ENCODE data around the gene GALNTL6. TPM values are rescaled to one million over a fixed set of nuclear protein-coding genes. Genes with fewer than 3 reads are reported as not detected.
"Not testable (repeated sequence)": the region's sequence is repeated elsewhere in the genome, so short reads cannot be mapped to it uniquely, and the experiment has no call there.

Gene GALNTL6
- polyA plus RNA-seq, 4 donors, result 0.30 to 0.45 (median 0.31) TPM; not detected in 1

DNA sequence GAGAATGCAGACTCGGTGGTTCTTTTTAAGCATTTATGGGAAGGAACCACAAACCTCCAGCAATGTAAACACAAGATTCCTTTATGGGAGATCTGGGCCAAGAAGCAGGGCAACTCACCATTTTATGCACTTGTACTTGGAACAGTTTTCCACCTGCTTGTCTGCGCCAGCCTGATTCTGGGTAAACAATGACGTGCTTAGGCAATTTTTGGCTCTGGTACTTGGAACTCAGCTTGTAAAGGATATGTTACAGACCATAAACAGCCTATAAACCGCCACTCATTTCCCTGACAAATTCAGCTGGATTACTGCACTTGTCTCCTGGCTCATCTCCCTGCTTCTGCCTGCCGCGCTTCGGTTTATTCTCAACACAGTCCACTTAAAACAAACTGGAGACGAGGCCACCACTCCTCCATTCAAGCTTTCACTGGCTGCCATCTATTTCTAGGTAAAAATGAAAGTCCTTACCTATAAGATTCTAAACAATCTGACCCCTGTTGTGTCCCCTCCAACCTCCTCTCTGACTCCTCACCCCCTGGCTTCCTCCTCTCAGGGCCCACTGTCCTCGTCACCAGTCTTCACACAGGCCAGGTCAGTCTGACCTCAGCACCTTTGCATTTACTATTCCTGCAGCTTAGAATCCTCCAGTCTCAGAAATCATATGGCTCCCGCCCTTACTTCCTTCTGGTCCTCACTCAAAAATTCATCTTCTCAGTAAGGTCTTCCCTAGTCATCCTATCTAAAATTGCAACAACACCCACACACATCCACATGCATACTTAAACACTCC, 1149.6 kb downstream of the GALNTL6 start:
- no peak overlapping the region for H3K27ac ChIP-seq (ENCODE audit: low read depth in 1 of 3, low read length in 2 of 3)
- H3K4me3 ChIP-seq (ENCODE audit: low read depth in 1 of 3, low read length in 3 of 3), result no peak overlapping the region
- no peaks in the 10 kb centered on the region for H3K4me1 ChIP-seq (ENCODE audit: control insufficient read depth in 3 of 3, insufficient read depth in 2 of 3, low read depth in 1 of 3, low read length in 2 of 3)
- 12 to 38% (median 29%) methylated on average over 10 of the region's 10 CpGs for WGBS, 3 donors
- no peaks in the 10 kb centered on the region for H3K9me3 ChIP-seq (ENCODE audit: control insufficient read depth in 2 of 2, insufficient read depth in 1 of 2, low read depth in 1 of 2, low read length in 1 of 2)
- peak; percentile 42 to 62 for DNase-seq
- FAIRE-seq, result no peak
- no peaks in the 10 kb centered on the region for H3K36me3 ChIP-seq (ENCODE audit: control insufficient read depth in 3 of 3, insufficient read depth in 2 of 3, low read depth in 1 of 3, low read length in 3 of 3)
- peaks cover 0 to 2% (median 0%) of the 10 kb centered on the region in 3 donors for H3K27me3 ChIP-seq (ENCODE audit: control insufficient read depth in 3 of 3, insufficient read depth in 3 of 3, low read length in 3 of 3)

DNA sequence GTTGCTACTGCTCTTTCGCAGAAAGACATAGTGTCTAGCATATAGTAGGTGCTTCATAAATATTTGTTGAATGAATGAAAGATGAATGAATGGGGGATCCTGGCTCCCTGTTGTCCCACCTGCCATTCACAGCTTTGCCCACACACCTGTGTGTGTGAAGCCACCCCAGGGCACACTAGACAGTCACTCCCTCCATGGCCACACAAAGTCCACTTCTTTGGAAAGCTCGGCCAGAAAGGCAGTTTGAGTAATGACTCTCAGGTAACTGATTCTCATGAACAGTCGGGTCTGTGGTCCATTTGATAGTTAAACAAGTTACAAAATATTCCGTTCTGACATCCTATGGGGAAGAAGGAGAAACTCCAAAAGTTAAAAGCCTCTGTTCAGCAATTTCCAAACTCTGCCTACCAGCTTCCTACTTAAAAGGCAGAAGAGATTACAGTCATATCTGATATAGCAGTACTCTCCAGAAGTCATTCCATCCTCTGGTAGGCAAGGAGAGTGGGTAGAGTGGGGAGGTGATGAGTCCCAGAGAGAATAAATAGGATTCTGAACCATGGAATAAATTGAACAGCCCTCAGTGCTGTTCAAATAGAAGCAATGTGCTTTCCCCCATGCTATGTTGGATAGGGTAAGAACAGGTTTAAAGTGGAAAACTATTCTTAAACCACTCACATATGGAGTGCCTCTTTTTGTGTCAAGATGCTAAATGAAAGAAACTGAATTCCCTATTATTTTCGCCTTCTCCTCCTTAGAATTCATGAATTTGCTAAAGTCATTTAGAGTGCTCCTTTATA, 1150.5 kb downstream of the GALNTL6 start:
- Histone ChIP-seq H3K4me3 (ENCODE audit: low read depth in 1 of 3, low read length in 3 of 3) (no peak overlapping the region), H3K27me3 (ENCODE audit: control insufficient read depth in 3 of 3, insufficient read depth in 3 of 3, low read length in 3 of 3) (peaks cover 0 to 2% (median 0%) of the 10 kb centered on the region in 3 donors), H3K9me3 (ENCODE audit: control insufficient read depth in 2 of 2, insufficient read depth in 1 of 2, low read depth in 1 of 2, low read length in 1 of 2) (no peaks in the 10 kb centered on the region), H3K36me3 (ENCODE audit: control insufficient read depth in 3 of 3, insufficient read depth in 2 of 3, low read depth in 1 of 3, low read length in 3 of 3) (no peaks in the 10 kb centered on the region), H3K4me1 (ENCODE audit: control insufficient read depth in 3 of 3, insufficient read depth in 2 of 3, low read depth in 1 of 3, low read length in 2 of 3) (no peaks in the 10 kb centered on the region), H3K27ac (ENCODE audit: low read depth in 1 of 3, low read length in 2 of 3) (no peak overlapping the region)
- DNase-seq, result peak in 1 of 2 donors; percentile 43
- 47 to 68% (median 63%) methylated on average over 5 of the region's 5 CpGs for WGBS, 3 donors
- FAIRE-seq, result no peak

DNA sequence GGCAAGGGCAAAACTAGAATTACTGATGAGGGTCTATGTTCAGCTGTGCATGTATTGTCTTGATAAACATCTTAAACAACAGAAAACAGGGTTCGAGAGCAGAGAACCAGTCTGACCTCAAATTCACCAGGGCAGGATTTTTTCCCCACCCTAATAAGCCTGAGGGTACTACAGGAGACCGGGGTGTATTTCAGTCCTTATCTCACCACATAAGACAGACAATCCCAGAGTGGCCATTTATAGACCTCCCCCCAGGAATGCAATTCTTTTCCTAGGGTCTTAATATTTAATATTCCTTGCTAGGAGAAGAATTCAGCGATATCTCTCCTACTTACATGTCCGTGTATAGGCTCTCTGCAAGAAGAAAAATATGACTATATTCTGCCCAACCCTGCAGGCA, 1157.0 kb downstream of the GALNTL6 start:
- not testable (repeated sequence) for FAIRE-seq; H3K27me3 ChIP-seq (ENCODE audit: control insufficient read depth in 3 of 3, insufficient read depth in 3 of 3, low read length in 3 of 3); DNase-seq; H3K36me3 ChIP-seq (ENCODE audit: control insufficient read depth in 3 of 3, insufficient read depth in 2 of 3, low read depth in 1 of 3, low read length in 3 of 3); H3K4me1 ChIP-seq (ENCODE audit: control insufficient read depth in 3 of 3, insufficient read depth in 2 of 3, low read depth in 1 of 3, low read length in 2 of 3); H3K4me3 ChIP-seq (ENCODE audit: low read depth in 1 of 3, low read length in 3 of 3); H3K27ac ChIP-seq (ENCODE audit: low read depth in 1 of 3, low read length in 2 of 3)
- 84 to 94% (median 92%) methylated on average over 4 of the region's 4 CpGs for WGBS, 3 donors
- peaks cover 0 to 13% of the 10 kb centered on the region in 2 donors for H3K9me3 ChIP-seq (ENCODE audit: control insufficient read depth in 2 of 2, insufficient read depth in 1 of 2, low read depth in 1 of 2, low read length in 1 of 2)

DNA sequence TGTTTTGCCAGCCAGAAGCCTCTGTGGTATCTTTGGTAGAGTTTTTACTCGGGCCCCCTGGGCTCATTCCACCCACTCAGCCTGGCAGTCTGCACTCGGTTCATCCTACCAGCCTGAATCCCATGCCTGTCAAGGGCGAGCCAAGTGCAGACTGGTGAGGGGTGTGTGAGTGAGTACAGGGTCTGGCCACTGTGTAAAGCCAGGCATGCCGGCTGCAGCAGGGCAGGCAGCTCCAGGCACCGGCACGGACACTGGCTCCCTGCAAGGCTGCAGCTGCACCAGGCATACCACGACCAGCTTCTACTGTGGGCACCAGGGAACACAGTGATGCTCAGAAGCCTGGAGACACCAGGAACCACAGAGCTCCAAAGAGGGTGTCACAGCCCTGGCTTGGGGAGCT, 1161.4 kb downstream of the GALNTL6 start:
- peaks cover 0 to 12% of the 10 kb centered on the region in 2 donors for H3K9me3 ChIP-seq (ENCODE audit: control insufficient read depth in 2 of 2, insufficient read depth in 1 of 2, low read depth in 1 of 2, low read length in 1 of 2)
- H3K4me3 ChIP-seq (ENCODE audit: low read depth in 1 of 3, low read length in 3 of 3), result no peak overlapping the region
- no peak overlapping the region for H3K27ac ChIP-seq (ENCODE audit: low read depth in 1 of 3, low read length in 2 of 3)
- H3K4me1 ChIP-seq (ENCODE audit: control insufficient read depth in 3 of 3, insufficient read depth in 2 of 3, low read depth in 1 of 3, low read length in 2 of 3), result no peaks in the 10 kb centered on the region
- H3K27me3 ChIP-seq (ENCODE audit: control insufficient read depth in 3 of 3, insufficient read depth in 3 of 3, low read length in 3 of 3), result no peaks in the 10 kb centered on the region
- DNase-seq (no peak), FAIRE-seq (no peak)
- no peaks in the 10 kb centered on the region for H3K36me3 ChIP-seq (ENCODE audit: control insufficient read depth in 3 of 3, insufficient read depth in 2 of 3, low read depth in 1 of 3, low read length in 3 of 3)
- 90 to 91% (median 91%) methylated on average over 7 of the region's 7 CpGs for WGBS, 3 donors

DNA sequence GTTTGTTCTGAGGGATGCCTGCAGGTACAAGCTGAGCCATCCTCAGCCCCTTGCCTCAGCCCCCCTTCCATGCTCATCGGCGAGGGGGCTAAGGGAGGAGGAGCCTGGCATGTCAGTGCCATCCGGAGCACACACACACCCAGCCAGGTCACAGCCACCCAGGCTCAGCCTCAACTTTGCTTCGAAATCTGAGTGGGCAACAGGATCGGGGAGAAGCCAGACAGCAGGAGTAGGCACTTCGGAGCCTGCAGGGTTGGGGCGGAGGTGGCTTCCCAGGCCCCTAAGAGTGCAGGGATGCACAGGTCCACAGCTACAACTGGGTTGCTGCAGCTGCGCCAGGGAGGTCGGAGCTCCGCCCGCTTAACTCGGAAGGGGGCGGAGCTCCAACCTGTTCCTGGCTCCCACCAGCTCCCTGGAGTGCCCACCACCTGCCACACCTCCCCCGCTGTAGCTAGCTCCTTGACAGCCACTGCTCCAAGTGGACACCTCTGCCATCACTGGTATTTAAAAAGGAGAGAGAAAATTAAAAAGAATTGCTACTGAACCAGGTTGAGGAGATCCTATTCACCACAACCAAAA, 1162.5 kb downstream of the GALNTL6 start:
- no peaks in the 10 kb centered on the region for H3K4me1 ChIP-seq (ENCODE audit: control insufficient read depth in 3 of 3, insufficient read depth in 2 of 3, low read depth in 1 of 3, low read length in 2 of 3)
- no peaks in the 10 kb centered on the region for H3K27me3 ChIP-seq (ENCODE audit: control insufficient read depth in 3 of 3, insufficient read depth in 3 of 3, low read length in 3 of 3)
- peaks cover 0 to 3% of the 10 kb centered on the region in 2 donors for H3K9me3 ChIP-seq (ENCODE audit: control insufficient read depth in 2 of 2, insufficient read depth in 1 of 2, low read depth in 1 of 2, low read length in 1 of 2)
- no peaks in the 10 kb centered on the region for H3K36me3 ChIP-seq (ENCODE audit: control insufficient read depth in 3 of 3, insufficient read depth in 2 of 3, low read depth in 1 of 3, low read length in 3 of 3)
- H3K4me3 ChIP-seq (ENCODE audit: low read depth in 1 of 3, low read length in 3 of 3), result no peak overlapping the region
- H3K27ac ChIP-seq (ENCODE audit: low read depth in 1 of 3, low read length in 2 of 3), result no peak overlapping the region
- no peak for DNase-seq
- no peak for FAIRE-seq
- 90 to 95% (median 94%) methylated on average over 12 to 14 of the region's 14 CpGs for WGBS, 3 donors

DNA sequence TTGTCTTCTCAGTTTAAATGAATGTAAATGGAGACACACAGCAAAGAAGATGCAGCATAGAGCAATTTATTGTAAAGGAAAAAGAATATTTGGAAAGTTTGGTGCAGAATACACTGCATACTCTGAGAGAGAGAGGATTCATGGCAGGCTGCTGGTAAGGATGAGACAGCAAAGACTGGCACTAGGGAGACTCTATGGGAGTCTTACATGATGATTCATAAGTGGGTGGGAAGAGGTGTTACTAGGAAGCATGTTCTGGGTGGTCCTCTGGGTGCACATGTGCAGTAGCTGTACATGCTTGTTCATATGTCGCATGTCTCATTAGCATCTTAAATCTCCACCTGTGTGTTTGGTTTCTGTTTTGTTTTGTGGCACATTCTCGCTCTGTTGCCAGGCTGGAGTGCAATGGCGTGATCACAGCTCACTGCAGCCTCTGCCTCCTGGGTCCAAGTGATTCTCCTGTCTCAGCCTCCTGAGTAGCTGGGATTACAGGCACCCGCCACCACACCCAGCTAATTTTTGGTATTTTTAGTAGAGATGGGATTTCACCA, 1164.4 kb downstream of the GALNTL6 start:
- H3K9me3 ChIP-seq (ENCODE audit: control insufficient read depth in 2 of 2, insufficient read depth in 1 of 2, low read depth in 1 of 2, low read length in 1 of 2); H3K27me3 ChIP-seq (ENCODE audit: control insufficient read depth in 3 of 3, insufficient read depth in 3 of 3, low read length in 3 of 3); H3K36me3 ChIP-seq (ENCODE audit: control insufficient read depth in 3 of 3, insufficient read depth in 2 of 3, low read depth in 1 of 3, low read length in 3 of 3); DNase-seq; FAIRE-seq; H3K4me3 ChIP-seq (ENCODE audit: low read depth in 1 of 3, low read length in 3 of 3); H3K27ac ChIP-seq (ENCODE audit: low read depth in 1 of 3, low read length in 2 of 3); H3K4me1 ChIP-seq (ENCODE audit: control insufficient read depth in 3 of 3, insufficient read depth in 2 of 3, low read depth in 1 of 3, low read length in 2 of 3): not testable (repeated sequence)
- WGBS, 3 donors, result 89 to 93% (median 89%) methylated on average over 4 of the region's 4 CpGs

DNA sequence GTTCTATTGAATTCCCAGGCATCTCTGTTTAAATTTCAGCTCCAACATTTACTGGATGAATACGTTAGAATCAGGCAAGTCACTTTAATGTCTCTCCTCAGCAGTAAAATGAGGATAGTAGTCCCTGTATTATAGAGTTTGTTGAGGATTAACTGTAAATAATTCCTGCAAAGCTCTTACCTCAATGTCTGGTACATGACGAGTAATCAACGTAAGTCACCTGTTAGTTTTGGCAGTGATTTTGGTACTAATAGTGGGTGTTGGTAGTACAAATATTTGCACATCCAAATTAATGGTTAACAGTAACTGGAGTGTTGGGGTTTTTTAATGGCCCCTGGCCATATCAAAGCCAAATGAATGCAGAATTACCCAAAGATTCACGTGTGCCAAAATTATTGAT, 1165.6 kb downstream of the GALNTL6 start:
- no peak for FAIRE-seq
- no peak overlapping the region for H3K4me3 ChIP-seq (ENCODE audit: low read depth in 1 of 3, low read length in 3 of 3)
- 11 to 52% (median 19%) methylated on average over 4 of the region's 4 CpGs for WGBS, 3 donors

DNA sequence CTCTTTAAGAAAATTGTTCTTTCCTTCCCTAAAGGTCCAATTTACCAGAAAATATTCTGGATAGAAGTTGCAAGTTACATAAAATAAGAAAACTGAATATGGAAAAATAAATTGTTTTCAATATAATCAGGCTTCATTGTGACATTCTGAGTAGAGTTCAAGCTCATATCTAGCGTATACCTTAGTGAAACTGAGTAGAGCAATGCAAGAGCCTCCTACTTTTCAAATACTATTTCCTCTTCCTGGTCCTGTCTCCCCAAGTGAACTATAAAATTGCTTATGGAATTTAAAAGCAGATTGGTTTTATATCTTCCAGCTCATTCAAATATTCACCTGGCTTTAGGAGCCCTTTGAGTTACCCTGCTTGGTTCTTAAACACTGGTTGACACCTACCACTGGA, 1166.1 kb downstream of the GALNTL6 start:
- Histone ChIP-seq H3K9me3 (ENCODE audit: control insufficient read depth in 2 of 2, insufficient read depth in 1 of 2, low read depth in 1 of 2, low read length in 1 of 2) (peaks cover 0 to 4% of the 10 kb centered on the region in 2 donors), H3K27ac (ENCODE audit: low read depth in 1 of 3, low read length in 2 of 3) (no peak overlapping the region), H3K4me1 (ENCODE audit: control insufficient read depth in 3 of 3, insufficient read depth in 2 of 3, low read depth in 1 of 3, low read length in 2 of 3) (no peaks in the 10 kb centered on the region), H3K4me3 (ENCODE audit: low read depth in 1 of 3, low read length in 3 of 3) (no peak overlapping the region), H3K27me3 (ENCODE audit: control insufficient read depth in 3 of 3, insufficient read depth in 3 of 3, low read length in 3 of 3) (no peaks in the 10 kb centered on the region), H3K36me3 (ENCODE audit: control insufficient read depth in 3 of 3, insufficient read depth in 2 of 3, low read depth in 1 of 3, low read length in 3 of 3) (no peaks in the 10 kb centered on the region)
- FAIRE-seq, result no peak
- DNase-seq, result peak in 1 of 2 donors; percentile 30
- 11 to 51% (median 33%) methylated on average over 1 of the region's 1 CpG for WGBS, 3 donors

More for the DNA sequence above, 1165.6 kb downstream of the GALNTL6 start:
- Histone ChIP-seq H3K36me3 (ENCODE audit: control insufficient read depth in 3 of 3, insufficient read depth in 2 of 3, low read depth in 1 of 3, low read length in 3 of 3) (no peaks in the 10 kb centered on the region), H3K27me3 (ENCODE audit: control insufficient read depth in 3 of 3, insufficient read depth in 3 of 3, low read length in 3 of 3) (no peaks in the 10 kb centered on the region), H3K4me1 (ENCODE audit: control insufficient read depth in 3 of 3, insufficient read depth in 2 of 3, low read depth in 1 of 3, low read length in 2 of 3) (no peaks in the 10 kb centered on the region), H3K27ac (ENCODE audit: low read depth in 1 of 3, low read length in 2 of 3) (no peak overlapping the region), H3K9me3 (ENCODE audit: control insufficient read depth in 2 of 2, insufficient read depth in 1 of 2, low read depth in 1 of 2, low read length in 1 of 2) (peaks cover 0 to 4% of the 10 kb centered on the region in 2 donors)
- peak in 1 of 2 donors; percentile 63 for DNase-seq

All from small intestine (tissue), 7 donors.